Small intestine (tissue), 7 donors: Measurements from ENCODE around the gene UGT1A5. TPM values are rescaled to one million over a fixed set of nuclear protein-coding genes. Genes with fewer than 3 reads are reported as not detected.

Source experiments
- DNase-seq, 2 donors: peaks; one replicate each; pipeline versions ENCODE4 v3.0.0 to v3.0.0-alpha.2; 2013
- FAIRE-seq: peaks from 2 replicates; lab custom pipeline; 2012; peaks lifted over from hg19 to GRCh38; lab: Jason Lieb, UNC
- H3K27ac ChIP-seq, 3 donors: one replicate each; pipeline ENCODE4 v1.5.1; 2013; ENCODE audit warnings: low read length in 2 of 3, mild to moderate bottlenecking in 2 of 3, control low read depth in 1 of 3, inconsistent platforms in 1 of 3, low read depth in 1 of 3, moderate library complexity in 1 of 3
- H3K27me3 ChIP-seq, 3 donors: one replicate each; pipeline ENCODE4 v1.6.1; 2013; ENCODE audit warnings: low read length in 3 of 3, inconsistent platforms in 1 of 3; ENCODE audit not compliant: control insufficient read depth in 3 of 3, insufficient read depth in 3 of 3
- H3K36me3 ChIP-seq, 3 donors: one replicate each; pipeline ENCODE4 v1.6.1; 2013; ENCODE audit warnings: low read length in 3 of 3, inconsistent platforms in 1 of 3, low read depth in 1 of 3, mild to moderate bottlenecking in 1 of 3, moderate library complexity in 1 of 3; ENCODE audit not compliant: control insufficient read depth in 3 of 3, insufficient read depth in 2 of 3
- H3K4me1 ChIP-seq, 3 donors: one replicate each; pipeline ENCODE4 v1.6.1; 2013; ENCODE audit warnings: low read length in 2 of 3, inconsistent platforms in 1 of 3, low read depth in 1 of 3, mild to moderate bottlenecking in 1 of 3, moderate library complexity in 1 of 3; ENCODE audit not compliant: control insufficient read depth in 3 of 3, insufficient read depth in 2 of 3
- H3K4me3 ChIP-seq, 3 donors: one replicate each; pipeline ENCODE4 v1.5.1; 2013; ENCODE audit warnings: low read length in 3 of 3, control low read depth in 1 of 3, inconsistent platforms in 1 of 3, low read depth in 1 of 3, mild to moderate bottlenecking in 1 of 3, moderate library complexity in 1 of 3
- H3K9me3 ChIP-seq, 2 donors: one replicate each; pipeline ENCODE4 v1.6.1; 2013; ENCODE audit warnings: low read depth in 1 of 2, low read length in 1 of 2; ENCODE audit not compliant: control insufficient read depth in 2 of 2, insufficient read depth in 1 of 2
- WGBS, 3 donors: extraction: QIAGEN DNeasy Blood & Tissue Kit; methylation state at CpG; one replicate each; pipeline ENCODE4 v1.1.7; 2013; 5-methylcytosine and 5-hydroxymethylcytosine counted together
- polyA plus RNA-seq, 4 donors: library from polyadenylated mRNA; stranded (reverse) in 3 of 4; unstranded in 1 of 4; fragments of 200-250 nt in 3 of 4; fragments of 120-200 nt in 1 of 4; gene quantifications; one replicate each; pipeline versions ENCODE4 v1.2.1 to v1.2.3, GENCODE V29; 2013
- donor health status: healthy with polysubstance abuse.
- donor health status: control.
- donor health status: control.
- donor health status: Bipolar disorder and iron deficiency.
- donor health status: healthy.

Gene UGT1A5
- polyA plus RNA-seq, 4 donors = 0.15 to 15.4 (median 0.48) TPM; not detected in 1

DNA sequence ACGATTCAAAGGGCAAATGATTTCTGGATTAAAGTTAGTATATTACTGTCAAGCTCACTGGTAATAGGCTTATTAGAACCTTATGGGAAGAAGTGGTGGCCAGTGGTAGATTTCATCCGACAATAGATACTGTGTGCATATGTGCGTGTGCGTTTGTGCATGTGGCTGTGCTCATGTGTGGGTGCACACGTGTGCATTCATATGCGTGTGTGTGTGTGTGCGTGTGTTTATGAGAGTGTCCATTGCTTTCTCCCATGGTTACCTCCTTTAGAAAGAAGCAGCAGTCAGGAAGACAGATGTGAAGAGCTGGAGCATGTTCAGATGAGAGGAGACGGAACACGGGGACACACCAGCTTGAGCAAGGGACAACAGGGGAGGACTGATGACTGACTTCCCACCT, 56.6 kb downstream of the UGT1A5 start:
- Histone ChIP-seq H3K27ac (no peak overlapping the region), H3K36me3 (peaks cover 0 to 10% (median 0%) of the 10 kb centered on the region in 3 donors), H3K4me3 (no peak overlapping the region), H3K4me1 (peaks cover 0 to 11% (median 0%) of the 10 kb centered on the region in 3 donors), H3K9me3 (no peaks in the 10 kb centered on the region), H3K27me3 (peaks cover 0 to 5% (median 0%) of the 10 kb centered on the region in 3 donors)
- WGBS, 3 donors = 90 to 92% (median 92%) methylated on average over 9 of the region's 9 CpGs
- DNase-seq (no peak), FAIRE-seq (no peak)

DNA sequence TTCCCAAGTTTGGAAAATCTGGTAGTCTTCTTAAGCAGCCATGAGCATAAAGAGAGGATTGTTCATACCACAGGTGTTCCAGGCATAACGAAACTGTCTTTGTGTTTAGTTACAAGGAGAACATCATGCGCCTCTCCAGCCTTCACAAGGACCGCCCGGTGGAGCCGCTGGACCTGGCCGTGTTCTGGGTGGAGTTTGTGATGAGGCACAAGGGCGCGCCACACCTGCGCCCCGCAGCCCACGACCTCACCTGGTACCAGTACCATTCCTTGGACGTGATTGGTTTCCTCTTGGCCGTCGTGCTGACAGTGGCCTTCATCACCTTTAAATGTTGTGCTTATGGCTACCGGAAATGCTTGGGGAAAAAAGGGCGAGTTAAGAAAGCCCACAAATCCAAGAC, 59.4 kb downstream of the UGT1A5 start:
- Histone ChIP-seq H3K27me3 (peaks cover 0 to 2% (median 0%) of the 10 kb centered on the region in 3 donors), H3K27ac (no peak overlapping the region), H3K4me1 (no peaks in the 10 kb centered on the region), H3K36me3 (peaks cover 0 to 10% (median 0%) of the 10 kb centered on the region in 3 donors), H3K4me3 (no peak overlapping the region), H3K9me3 (peaks cover 0 to 14% of the 10 kb centered on the region in 2 donors)
- DNase-seq = no peak
- FAIRE-seq = no peak
- 88 to 91% (median 91%) methylated on average over 16 of the region's 16 CpGs for WGBS, 3 donors

- Histone ChIP-seq H3K27me3 (peaks cover 0 to 2% (median 0%) of the 10 kb centered on the region in 3 donors), H3K4me1 (no peaks in the 10 kb centered on the region), H3K4me3 (no peak overlapping the region), H3K9me3 (peaks cover 1 to 16% of the 10 kb centered on the region in 2 donors), H3K36me3 (peaks cover 0 to 9% (median 0%) of the 10 kb centered on the region in 3 donors), H3K27ac (no peak overlapping the region)
- DNase-seq = no peak
- no peak for FAIRE-seq
- 67 to 75% (median 69%) methylated on average over 5 of the region's 5 CpGs for WGBS, 3 donors
Measured at GRCh38 chr2:233772583-233772982, 59.9 kb downstream of the UGT1A5 start.

- Histone ChIP-seq H3K9me3 (peaks cover 1 to 16% of the 10 kb centered on the region in 2 donors), H3K4me3 (no peak overlapping the region), H3K27me3 (peaks cover 0 to 2% (median 0%) of the 10 kb centered on the region in 3 donors), H3K27ac (no peak overlapping the region), H3K4me1 (no peaks in the 10 kb centered on the region), H3K36me3 (peaks cover 0 to 9% (median 0%) of the 10 kb centered on the region in 3 donors)
- DNase-seq (no peak), FAIRE-seq (no peak)
- WGBS, 3 donors = 88 to 91% (median 88%) methylated on average over 5 of the region's 5 CpGs
Measured at GRCh38 chr2:233773854-233774253, 61.1 kb downstream of the UGT1A5 start.

GRCh38 chr2:233775414-233775813, 62.7 kb downstream of the UGT1A5 start:
- no peak for DNase-seq
- no peak for FAIRE-seq
- Histone ChIP-seq H3K27me3 (peaks cover 0 to 2% (median 0%) of the 10 kb centered on the region in 3 donors), H3K9me3 (peaks cover 1 to 16% of the 10 kb centered on the region in 2 donors), H3K36me3 (peaks cover 0 to 4% (median 0%) of the 10 kb centered on the region in 3 donors), H3K4me1 (no peaks in the 10 kb centered on the region), H3K27ac (no peak overlapping the region), H3K4me3 (no peak overlapping the region)
- WGBS, 3 donors = 91 to 98% (median 95%) methylated on average over 6 of the region's 6 CpGs

DNA sequence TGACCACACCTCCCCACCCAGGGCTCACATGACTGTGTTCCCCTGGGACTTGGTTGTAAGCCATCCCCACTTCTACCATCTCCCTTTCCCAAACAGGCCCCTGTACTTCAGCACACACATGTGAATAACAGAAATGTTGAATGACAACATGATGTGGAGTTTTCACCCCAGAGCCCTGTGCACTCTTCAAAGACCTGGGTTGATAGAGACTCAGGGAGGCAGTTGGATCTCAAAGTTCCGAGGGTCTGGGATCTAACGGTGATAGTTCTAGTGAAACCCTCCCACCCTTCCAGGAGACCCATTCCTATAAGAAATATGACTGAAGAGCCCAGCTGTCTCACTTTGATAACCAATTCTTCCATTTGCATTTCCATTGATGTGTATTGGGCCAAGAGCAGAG, 65.3 kb downstream of the UGT1A5 start, which contains the start of gene MROH2A:
MROH2A (plus strand) TSS at position 301 of the 400 bp plus-strand sequence. CDS start 1,029 bp downstream, outside the sequence.
- Histone ChIP-seq H3K9me3 (peaks cover 1 to 16% of the 10 kb centered on the region in 2 donors), H3K4me1 (no peaks in the 10 kb centered on the region), H3K27me3 (no peaks in the 10 kb centered on the region), H3K36me3 (no peaks in the 10 kb centered on the region), H3K4me3 (no peak within 1 kb of the TSS), H3K27ac (no peak within 1 kb of the TSS)
- WGBS, 3 donors = 80 to 98% (median 82%) methylated on average over 2 of the region's 2 CpGs
- FAIRE-seq (no peak), DNase-seq (no peak)

DNA sequence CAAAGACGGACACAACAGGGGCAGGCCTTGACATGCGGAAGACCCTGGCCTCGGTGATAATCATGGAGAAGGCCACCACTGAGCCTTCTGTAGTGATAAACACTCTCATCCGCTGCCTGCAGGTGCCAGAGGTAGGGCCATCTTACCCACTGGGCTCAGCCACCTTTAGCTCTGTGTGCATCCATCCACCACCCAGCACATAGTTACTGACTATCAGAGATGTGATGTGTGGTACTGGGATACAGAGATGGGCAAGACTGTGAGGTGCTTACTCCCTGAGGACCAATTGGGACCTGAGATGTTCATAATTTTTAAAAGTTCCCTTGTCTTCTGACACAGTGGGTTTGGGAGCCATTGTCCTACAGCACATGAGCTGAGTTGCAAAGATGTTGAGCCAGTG, 67.0 kb downstream of the UGT1A5 start:
- Histone ChIP-seq H3K27ac (no peak overlapping the region), H3K4me3 (no peak overlapping the region), H3K36me3 (no peaks in the 10 kb centered on the region), H3K9me3 (peaks cover 1 to 16% of the 10 kb centered on the region in 2 donors), H3K27me3 (no peaks in the 10 kb centered on the region), H3K4me1 (no peaks in the 10 kb centered on the region)
- DNase-seq (no peak), FAIRE-seq (no peak)
- whole genome bisulfite sequencing, 3 donors = 88 to 93% (median 90%) methylated on average over 4 of the region's 4 CpGs

DNA sequence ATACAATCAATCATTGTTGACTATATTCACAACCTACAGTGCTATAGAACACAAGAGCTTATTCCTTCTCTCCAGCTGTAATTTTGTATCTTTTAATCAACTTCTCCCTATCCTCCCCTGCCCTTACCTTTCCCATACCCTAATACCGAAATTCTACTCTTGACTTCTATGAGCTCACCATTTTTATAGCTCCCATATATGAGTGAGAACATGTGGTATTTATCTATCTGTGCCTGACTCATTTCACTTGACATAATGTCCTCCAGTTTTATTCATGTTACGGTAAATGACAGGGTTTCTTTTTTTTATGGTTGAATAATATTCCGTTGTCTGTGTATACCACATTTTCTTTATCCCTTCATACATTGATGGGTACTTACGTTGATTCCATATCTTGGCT, 68.1 kb downstream of the UGT1A5 start:
- no peak for FAIRE-seq
- peaks cover 0 to 2% (median 0%) of the 10 kb centered on the region in 3 donors for H3K27me3 ChIP-seq
- H3K36me3 ChIP-seq = no peaks in the 10 kb centered on the region
- 78 to 80% (median 80%) methylated on average over 4 of the region's 4 CpGs for WGBS, 3 donors
- no peak for DNase-seq
- no peaks in the 10 kb centered on the region for H3K4me1 ChIP-seq
- H3K4me3 ChIP-seq = no peak overlapping the region
- no peak overlapping the region for H3K27ac ChIP-seq
- H3K9me3 ChIP-seq = peaks cover 1 to 10% of the 10 kb centered on the region in 2 donors

GRCh38 chr2:233789554-233789953, 76.8 kb downstream of the UGT1A5 start:
- Histone ChIP-seq H3K27ac (no peak overlapping the region), H3K4me1 (peaks cover 0 to 14% (median 0%) of the 10 kb centered on the region in 3 donors), H3K9me3 (peaks cover 0 to 2% of the 10 kb centered on the region in 2 donors), H3K27me3 (peaks cover 0 to 2% (median 0%) of the 10 kb centered on the region in 3 donors), H3K36me3 (no peaks in the 10 kb centered on the region), H3K4me3 (no peak overlapping the region)
- FAIRE-seq (no peak), DNase-seq (no peak)
- WGBS, 3 donors = 87 to 94% (median 88%) methylated on average over 7 of the region's 7 CpGs
